Activated CD4-positive, alpha-beta T cell treated with anti-CD3 and anti-CD28 coated beads, Interleukin-2, amount 10 ng/mL, durations not matched to agents 7 days and 5 days (primary cell): ENCODE data around the gene TBC1D4. TPM values are rescaled to one million over a fixed set of nuclear protein-coding genes. Genes with fewer than 3 reads are reported as not detected.

Source experiments
- CTCF ChIA-PET: fragments of 350-600 bp; sonication (Branson Sonifier 250); formaldehyde crosslinking; loops from one replicate; lab custom pipeline; 2021; ENCODE audit warnings: antibody characterized with exemption; lab: Charles Lee
- POLR2A ChIA-PET: fragments of 350-600 bp; sonication (Branson Sonifier 250); formaldehyde crosslinking; loops from one replicate; lab custom pipeline; 2021; ENCODE audit warnings: antibody characterized with exemption; lab: Charles Lee
- DNase-seq: peaks from one replicate; pipeline ENCODE4 v3.0.0-alpha.2; 2020
- H3K27ac Mint-ChIP-seq: one replicate; pipeline ENCODE4 v1.8.0; 2021; ENCODE audit warnings: mild to moderate bottlenecking, moderate library complexity, mixed read lengths
- H3K27me3 Mint-ChIP-seq: one replicate; pipeline ENCODE4 v1.8.0; 2021; ENCODE audit warnings: mixed read lengths
- H3K36me3 Mint-ChIP-seq: one replicate; pipeline ENCODE4 v1.8.0; 2021; ENCODE audit warnings: low read depth, mixed read lengths
- H3K4me1 Mint-ChIP-seq: one replicate; pipeline ENCODE4 v1.8.0; 2021; ENCODE audit warnings: mixed read lengths
- H3K4me3 Mint-ChIP-seq: one replicate; pipeline ENCODE4 v1.8.0; 2021; ENCODE audit warnings: mild to moderate bottlenecking, moderate library complexity, mixed read lengths
- H3K9me3 Mint-ChIP-seq: one replicate; pipeline ENCODE4 v1.8.0; 2021; ENCODE audit warnings: mixed read lengths
- total RNA-seq, 2 experiments: library from RNA; stranded (reverse); gene quantifications; one replicate each; pipeline ENCODE4 v1.2.3, GENCODE V29; 2021

TBC1D4 gene
- total RNA-seq, 2 experiments from 2014 or later = 27.2 to 32.9 TPM

GRCh38 chr13:75378301-75378700, 103.7 kb downstream of the TBC1D4 start:
- ChIA-PET POLR2A (no interaction called here), CTCF (interaction anchor here (0.5 kb wide), 1 partner anchor 159 kb away, joined by 4 read pairs; no protein-coding TSS in a partner anchor)
- DNase-seq = no peak
- Mint-ChIP-seq H3K27me3 (peaks cover 2% of the 10 kb centered on the region), H3K27ac (no peak overlapping the region), H3K4me3 (no peak overlapping the region), H3K36me3 (no peaks in the 10 kb centered on the region), H3K4me1 (no peaks in the 10 kb centered on the region), H3K9me3 (no peaks in the 10 kb centered on the region)

- no peak for DNase-seq
- Mint-ChIP-seq H3K27me3 (peaks cover 2% of the 10 kb centered on the region), H3K4me1 (no peaks in the 10 kb centered on the region), H3K27ac (no peak overlapping the region), H3K9me3 (no peaks in the 10 kb centered on the region), H3K4me3 (no peak overlapping the region), H3K36me3 (no peaks in the 10 kb centered on the region)
- ChIA-PET CTCF (no interaction called here), POLR2A (no interaction called here)
These were observed 105.1 kb downstream of the TBC1D4 start for GRCh38 chr13:75376792-75377402.

- no peaks in the 10 kb centered on the region for H3K4me1 Mint-ChIP-seq
- H3K36me3 Mint-ChIP-seq = no peaks in the 10 kb centered on the region
- H3K27me3 Mint-ChIP-seq = peaks cover 2% of the 10 kb centered on the region
- DNase-seq = no peak
- POLR2A ChIA-PET = no interaction called here
- no peaks in the 10 kb centered on the region for H3K9me3 Mint-ChIP-seq
- no peak overlapping the region for H3K27ac Mint-ChIP-seq
- no peak overlapping the region for H3K4me3 Mint-ChIP-seq
- CTCF ChIA-PET = interaction anchor here (0.8 to 1.4 kb wide), 3 partner anchors 9 to 175 kb away, joined by 3 to 4 read pairs (median 4); partner anchors contain the start of gene UCHL3
These were observed 106.6 kb downstream of the TBC1D4 start for GRCh38 chr13:75375329-75375728.

GRCh38 chr13:75373988-75374387, 108.0 kb downstream of the TBC1D4 start:
- no peak overlapping the region for H3K27ac Mint-ChIP-seq
- CTCF ChIA-PET = interaction anchor here (0.7 to 2.1 kb wide), 2 partner anchors 10 to 47 kb away, joined by 3 to 4 read pairs; no protein-coding TSS in a partner anchor
- no peak for DNase-seq
- no peaks in the 10 kb centered on the region for H3K9me3 Mint-ChIP-seq
- no peaks in the 10 kb centered on the region for H3K36me3 Mint-ChIP-seq
- no peaks in the 10 kb centered on the region for H3K4me1 Mint-ChIP-seq
- H3K27me3 Mint-ChIP-seq = peaks cover 2% of the 10 kb centered on the region
- no peak overlapping the region for H3K4me3 Mint-ChIP-seq
- POLR2A ChIA-PET = no interaction called here

- CTCF ChIA-PET = interaction anchor here (1.1 to 2.1 kb wide), 2 partner anchors 13 to 46 kb away, joined by 3 to 4 read pairs; no protein-coding TSS in a partner anchor
- Mint-ChIP-seq H3K4me1 (no peaks in the 10 kb centered on the region), H3K9me3 (no peaks in the 10 kb centered on the region), H3K27me3 (peaks cover 2% of the 10 kb centered on the region), H3K4me3 (no peak overlapping the region), H3K36me3 (no peaks in the 10 kb centered on the region), H3K27ac (no peak overlapping the region)
- POLR2A ChIA-PET = interaction anchor here (0.5 kb wide), 1 partner anchor 261 kb away, joined by 3 read pairs; no protein-coding TSS in a partner anchor
- no peak for DNase-seq
These were observed 108.8 kb downstream of the TBC1D4 start for GRCh38 chr13:75372923-75373841.

GRCh38 chr13:75372517-75372916, 109.5 kb downstream of the TBC1D4 start:
- Mint-ChIP-seq H3K4me1 (no peaks in the 10 kb centered on the region), H3K27ac (no peak overlapping the region), H3K9me3 (no peaks in the 10 kb centered on the region), H3K27me3 (peaks cover 2% of the 10 kb centered on the region), H3K4me3 (no peak overlapping the region), H3K36me3 (no peaks in the 10 kb centered on the region)
- DNase-seq = peak; percentile 36
- ChIA-PET POLR2A (interaction anchor here (0.5 to 0.6 kb wide), 2 partner anchors 111 to 262 kb away, joined by 3 read pairs; no protein-coding TSS in a partner anchor), CTCF (interaction anchor here (1.1 to 2.1 kb wide), 2 partner anchors 14 to 46 kb away, joined by 3 to 4 read pairs; no protein-coding TSS in a partner anchor)

GRCh38 chr13:75371203-75371602, 110.8 kb downstream of the TBC1D4 start:
- Mint-ChIP-seq H3K9me3 (no peaks in the 10 kb centered on the region), H3K27me3 (peaks cover 2% of the 10 kb centered on the region), H3K36me3 (no peaks in the 10 kb centered on the region), H3K4me3 (no peak overlapping the region), H3K4me1 (peaks cover 2% of the 10 kb centered on the region), H3K27ac (no peak overlapping the region)
- POLR2A ChIA-PET = no interaction called here
- no peak for DNase-seq
- CTCF ChIA-PET = interaction anchor here (0.6 kb wide), 1 partner anchor 138 kb away, joined by 3 read pairs; no protein-coding TSS in a partner anchor

GRCh38 chr13:75370774-75371173, 111.2 kb downstream of the TBC1D4 start:
- ChIA-PET CTCF (no interaction called here), POLR2A (no interaction called here)
- Mint-ChIP-seq H3K27me3 (peaks cover 2% of the 10 kb centered on the region), H3K27ac (no peak overlapping the region), H3K9me3 (no peaks in the 10 kb centered on the region), H3K4me1 (peaks cover 6% of the 10 kb centered on the region), H3K36me3 (no peaks in the 10 kb centered on the region), H3K4me3 (no peak overlapping the region)
- DNase-seq = no peak

GRCh38 chr13:75369981-75370380, 112.0 kb downstream of the TBC1D4 start:
- H3K36me3 Mint-ChIP-seq = no peaks in the 10 kb centered on the region
- ChIA-PET CTCF (no interaction called here), POLR2A (no interaction called here)
- DNase-seq = no peak
- no peak overlapping the region for H3K4me3 Mint-ChIP-seq
- peaks cover 2% of the 10 kb centered on the region for H3K27me3 Mint-ChIP-seq
- H3K27ac Mint-ChIP-seq = no peak overlapping the region
- H3K4me1 Mint-ChIP-seq = peaks cover 13% of the 10 kb centered on the region
- no peaks in the 10 kb centered on the region for H3K9me3 Mint-ChIP-seq

GRCh38 chr13:75368167-75368566, 113.8 kb downstream of the TBC1D4 start:
- H3K4me3 Mint-ChIP-seq = no peak overlapping the region
- CTCF ChIA-PET = interaction anchor here (0.6 to 1.0 kb wide), 2 partner anchors 32 to 1460 kb away, joined by 3 to 4 read pairs; no protein-coding TSS in a partner anchor
- no peaks in the 10 kb centered on the region for H3K27me3 Mint-ChIP-seq
- H3K4me1 Mint-ChIP-seq = peaks cover 19% of the 10 kb centered on the region
- DNase-seq = no peak
- no peak overlapping the region for H3K27ac Mint-ChIP-seq
- POLR2A ChIA-PET = no interaction called here
- no peaks in the 10 kb centered on the region for H3K9me3 Mint-ChIP-seq
- H3K36me3 Mint-ChIP-seq = no peaks in the 10 kb centered on the region

- H3K9me3 Mint-ChIP-seq = no peaks in the 10 kb centered on the region
- ChIA-PET CTCF (interaction anchor here (0.8 to 1.3 kb wide), 5 partner anchors 9 to 183 kb away, joined by 3 to 5 read pairs (median 4); partner anchors contain the start of genes TBC1D4 and UCHL3), POLR2A (no interaction called here)
- H3K4me3 Mint-ChIP-seq = no peak overlapping the region
- H3K36me3 Mint-ChIP-seq = no peaks in the 10 kb centered on the region
- DNase-seq = no peak
- H3K4me1 Mint-ChIP-seq = peaks cover 19% of the 10 kb centered on the region
- H3K27ac Mint-ChIP-seq = peak overlapping the region; percentile 65
- no peaks in the 10 kb centered on the region for H3K27me3 Mint-ChIP-seq
These were observed 115.3 kb downstream of the TBC1D4 start for GRCh38 chr13:75366380-75367280.

- no peaks in the 10 kb centered on the region for H3K36me3 Mint-ChIP-seq
- H3K9me3 Mint-ChIP-seq = no peaks in the 10 kb centered on the region
- DNase-seq = peak; percentile 26
- peak overlapping the region; percentile 65 for H3K27ac Mint-ChIP-seq
- no peak overlapping the region for H3K4me3 Mint-ChIP-seq
- H3K27me3 Mint-ChIP-seq = no peaks in the 10 kb centered on the region
- CTCF ChIA-PET = interaction anchor here (0.8 to 1.3 kb wide), 4 partner anchors 10 to 116 kb away, joined by 3 to 5 read pairs (median 4); partner anchors contain the start of gene TBC1D4
- peaks cover 19% of the 10 kb centered on the region for H3K4me1 Mint-ChIP-seq
- POLR2A ChIA-PET = no interaction called here
These were observed 116.2 kb downstream of the TBC1D4 start for GRCh38 chr13:75365724-75366173.
